ENCODE data around the gene ADGRE2. TPM values are rescaled to one million over a fixed set of nuclear protein-coding genes. Genes with fewer than 3 reads are reported as not detected.

The ADGRE2 gene
- total and polyA plus RNA-seq, 4 donors, result 2.8 to 40.2 (median 14.9) TPM

DNA sequence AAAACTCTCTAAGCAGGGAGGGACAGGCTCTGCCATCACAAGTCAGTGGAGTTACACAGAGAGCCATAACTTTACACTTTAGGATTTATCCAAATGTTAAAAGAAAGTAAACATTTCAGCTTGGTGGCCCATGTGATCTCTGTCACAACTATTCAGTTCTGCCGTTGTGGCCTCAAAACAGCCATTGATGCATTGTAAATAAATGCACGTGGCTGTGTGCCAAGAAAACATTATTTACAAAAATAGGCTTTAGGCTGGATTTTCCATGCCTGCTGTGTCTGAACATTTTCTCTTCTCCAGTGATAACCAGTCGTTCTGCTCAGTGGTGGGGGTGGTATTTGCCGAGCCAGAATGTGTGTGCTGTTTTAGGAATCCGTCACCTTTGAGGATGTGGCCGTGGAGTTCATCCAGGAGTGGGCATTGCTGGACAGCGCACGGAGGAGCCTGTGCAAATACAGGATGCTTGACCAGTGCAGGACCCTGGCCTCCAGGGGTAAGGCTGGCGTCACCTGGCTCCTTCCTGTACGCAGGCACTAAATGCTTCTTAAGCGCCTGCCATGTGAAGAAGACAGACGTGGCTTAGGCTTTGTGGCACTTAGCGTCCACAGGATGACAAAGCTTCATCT, 83.6 kb downstream of the ADGRE2 start:
- 86 to 91% methylated on average over 13 of the region's 13 CpGs for WGBS, 2 donors
- Histone ChIP-seq H3K4me1 (ENCODE audit: control insufficient read depth in 5 of 5, insufficient read depth in 5 of 5, low read length in 5 of 5) (peaks cover 0 to 4% (median 0%) of the 10 kb centered on the region in 5 donors), H3K9me3 (ENCODE audit: control insufficient read depth in 4 of 4, insufficient read depth in 3 of 4, low read length in 3 of 4) (peaks cover 0 to 2% (median 0%) of the 10 kb centered on the region in 4 donors), H3K27ac (ENCODE audit: low read depth in 1 of 2, low read length in 1 of 2) (no peak overlapping the region), H3K27me3 (ENCODE audit: control insufficient read depth in 3 of 3, insufficient read depth in 3 of 3, low read length in 2 of 3) (no peaks in the 10 kb centered on the region), H3K4me3 (no peak overlapping the region), H3K9ac (ENCODE audit: insufficient read depth in 1 of 2, low read length in 2 of 2) (no peak overlapping the region), H3K36me3 (ENCODE audit: control insufficient read depth in 4 of 4, insufficient read depth in 4 of 4, low read length in 4 of 4) (peaks cover 24 to 33% (median 27%) of the 10 kb centered on the region in 4 donors)
- peak in 2 of 3 donors; percentile 54 to 56 for DNase-seq
- ATAC-seq (ENCODE audit: insufficient read depth, low FRiP score), result no peak
- TF ChIP-seq, protein P1, sequence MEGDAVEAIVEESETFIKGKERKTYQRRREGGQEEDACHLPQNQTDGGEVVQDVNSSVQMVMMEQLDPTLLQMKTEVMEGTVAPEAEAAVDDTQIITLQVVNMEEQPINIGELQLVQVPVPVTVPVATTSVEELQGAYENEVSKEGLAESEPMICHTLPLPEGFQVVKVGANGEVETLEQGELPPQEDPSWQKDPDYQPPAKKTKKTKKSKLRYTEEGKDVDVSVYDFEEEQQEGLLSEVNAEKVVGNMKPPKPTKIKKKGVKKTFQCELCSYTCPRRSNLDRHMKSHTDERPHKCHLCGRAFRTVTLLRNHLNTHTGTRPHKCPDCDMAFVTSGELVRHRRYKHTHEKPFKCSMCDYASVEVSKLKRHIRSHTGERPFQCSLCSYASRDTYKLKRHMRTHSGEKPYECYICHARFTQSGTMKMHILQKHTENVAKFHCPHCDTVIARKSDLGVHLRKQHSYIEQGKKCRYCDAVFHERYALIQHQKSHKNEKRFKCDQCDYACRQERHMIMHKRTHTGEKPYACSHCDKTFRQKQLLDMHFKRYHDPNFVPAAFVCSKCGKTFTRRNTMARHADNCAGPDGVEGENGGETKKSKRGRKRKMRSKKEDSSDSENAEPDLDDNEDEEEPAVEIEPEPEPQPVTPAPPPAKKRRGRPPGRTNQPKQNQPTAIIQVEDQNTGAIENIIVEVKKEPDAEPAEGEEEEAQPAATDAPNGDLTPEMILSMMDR (IDR thresholded peaks at IDR 0.05; ENCODE audit: control extremely low read depth, extremely low read depth), result no peak

DNA sequence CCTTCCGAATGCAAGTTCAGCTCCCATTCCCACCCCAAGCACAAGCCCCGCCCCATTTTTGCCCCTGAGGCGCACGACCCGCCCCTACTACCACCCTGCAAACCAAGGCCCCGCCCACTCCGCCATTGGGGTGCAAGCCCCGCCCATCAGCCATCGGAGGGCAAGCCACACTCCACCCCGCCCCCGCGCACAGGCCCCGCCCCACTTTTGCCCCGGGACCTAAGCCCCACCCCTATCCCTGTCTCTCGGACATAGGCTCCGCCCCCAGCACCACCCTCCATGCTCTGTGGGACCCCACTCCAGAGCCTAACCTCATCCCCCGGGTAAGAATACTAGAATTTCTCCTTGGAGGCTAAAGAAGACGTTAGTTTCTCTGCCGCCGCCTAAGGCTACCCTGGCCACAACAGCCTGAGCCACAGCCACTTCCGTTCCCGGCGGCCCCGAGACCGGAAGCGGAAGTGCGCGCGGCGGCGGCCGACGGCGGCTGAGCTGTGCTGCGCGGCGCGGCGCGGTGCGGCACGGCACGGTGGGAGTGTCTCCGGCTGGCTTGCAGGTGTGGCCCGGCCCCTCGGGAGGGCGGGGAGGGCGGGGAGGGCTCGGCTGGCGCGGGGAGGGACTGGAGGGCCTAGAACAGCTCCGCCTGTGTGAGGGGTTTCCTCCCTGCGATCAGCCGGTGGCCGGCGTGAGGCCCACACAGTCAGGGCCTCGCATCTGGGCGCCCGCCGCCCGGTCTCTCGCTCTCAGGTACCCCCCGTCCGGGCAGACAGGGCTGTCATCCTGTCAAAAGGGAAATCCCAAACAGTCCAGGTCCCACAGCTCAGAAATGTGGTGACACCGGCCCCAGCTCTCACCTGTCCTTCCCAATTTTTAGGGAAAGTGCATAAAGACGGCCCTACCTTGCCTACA, 88.5 kb downstream of the ADGRE2 start, which contains the start of gene ZNF333:
TSS of gene ZNF333 (plus strand) at position 451 of the 906 bp plus-strand sequence. CDS start 3,444 bp downstream, outside the sequence.
- TF ChIP-seq, protein P1 (IDR thresholded peaks at IDR 0.05; ENCODE audit: control extremely low read depth, extremely low read depth), result no peak
- peak; percentile 97 for ATAC-seq (ENCODE audit: insufficient read depth, low FRiP score)
- peaks cover 3 to 8% (median 5%) of the 10 kb centered on the region in 4 donors for H3K36me3 ChIP-seq (ENCODE audit: control insufficient read depth in 4 of 4, insufficient read depth in 4 of 4, low read length in 4 of 4)
- no peaks in the 10 kb centered on the region for H3K9me3 ChIP-seq (ENCODE audit: control insufficient read depth in 4 of 4, insufficient read depth in 3 of 4, low read length in 3 of 4)
- DNase-seq, result peak; percentile 90 to 96 (median 90)
- 0 to 1% methylated on average over 53 to 66 of the region's 66 CpGs for WGBS, 2 donors
- H3K4me1 ChIP-seq (ENCODE audit: control insufficient read depth in 5 of 5, insufficient read depth in 5 of 5, low read length in 5 of 5), result peaks cover 0 to 4% (median 0%) of the 10 kb centered on the region in 5 donors
- H3K27me3 ChIP-seq (ENCODE audit: control insufficient read depth in 3 of 3, insufficient read depth in 3 of 3, low read length in 2 of 3), result no peaks in the 10 kb centered on the region
- H3K27ac ChIP-seq (ENCODE audit: low read depth in 1 of 2, low read length in 1 of 2), result peak within 1 kb of the TSS; percentile 96 to 99
- peak within 1 kb of the TSS; percentile 87 for H3K4me3 ChIP-seq
- peak within 1 kb of the TSS in 1 of 2 donors; percentile 71 for H3K9ac ChIP-seq (ENCODE audit: insufficient read depth in 1 of 2, low read length in 2 of 2)

DNA sequence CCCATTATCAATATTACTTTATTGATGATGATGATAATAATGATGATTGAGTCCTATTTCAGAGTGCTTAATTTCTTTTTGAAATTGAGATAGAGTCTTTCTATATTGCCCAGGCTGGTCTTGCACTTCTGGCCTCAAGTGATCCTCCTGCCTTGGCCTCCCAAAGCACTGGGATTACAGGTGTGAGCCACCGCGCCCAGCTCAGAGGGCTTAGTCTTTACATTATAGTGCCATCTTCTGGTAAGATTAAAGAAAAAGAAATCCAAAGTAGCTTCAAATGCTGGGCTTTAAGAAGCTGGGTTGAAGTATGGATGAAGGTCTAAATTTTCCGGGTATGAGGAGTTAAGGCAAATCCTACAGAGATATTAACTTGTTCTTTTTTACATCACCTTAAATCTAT, 91.9 kb downstream of the ADGRE2 start:
- H3K4me3 ChIP-seq, result no peak overlapping the region

More for the DNA sequence above, 91.9 kb downstream of the ADGRE2 start:
- Histone ChIP-seq H3K36me3 (ENCODE audit: control insufficient read depth in 4 of 4, insufficient read depth in 4 of 4, low read length in 4 of 4) (no peaks in the 10 kb centered on the region), H3K27ac (ENCODE audit: low read depth in 1 of 2, low read length in 1 of 2) (no peak overlapping the region), H3K4me1 (ENCODE audit: control insufficient read depth in 5 of 5, insufficient read depth in 5 of 5, low read length in 5 of 5) (peaks cover 0 to 4% (median 1%) of the 10 kb centered on the region in 5 donors), H3K9me3 (ENCODE audit: control insufficient read depth in 4 of 4, insufficient read depth in 3 of 4, low read length in 3 of 4) (peaks cover 0 to 2% (median 0%) of the 10 kb centered on the region in 4 donors), H3K27me3 (ENCODE audit: control insufficient read depth in 3 of 3, insufficient read depth in 3 of 3, low read length in 2 of 3) (no peaks in the 10 kb centered on the region), H3K9ac (ENCODE audit: insufficient read depth in 1 of 2, low read length in 2 of 2) (no peak overlapping the region)
- ATAC-seq (ENCODE audit: insufficient read depth, low FRiP score) (no peak), DNase-seq (no peak)
- TF ChIP-seq, protein P1 (IDR thresholded peaks at IDR 0.05; ENCODE audit: control extremely low read depth, extremely low read depth), result no peak
- WGBS, 2 donors, result 43 to 54% methylated on average over 3 of the region's 3 CpGs

All from lung (tissue), 12 donors.